KMS-11 (cell line): ENCODE measurements around the gene PCCA.
A peak's percentile ranks its signal among the peaks of the same experiment; 100 is the strongest.

Experiments used
- H2AFZ ChIP-seq: fragments of 200-600 bp; sonication (generic); 2 replicates; pipeline ENCODE4 v1.6.1; 2016; ENCODE audit warnings: antibody characterized with exemption, mixed run types, low read depth
- H3K27ac ChIP-seq: fragments of 200-600 bp; sonication (generic); 2 replicates; pipeline ENCODE4 v1.6.1; 2016; ENCODE audit warnings: mild to moderate bottlenecking, mixed run types
- H3K27me3 ChIP-seq: fragments of 200-600 bp; sonication (generic); 2 replicates; pipeline ENCODE4 v1.6.1; 2017; ENCODE audit warnings: mild to moderate bottlenecking, low read depth, mixed run types, moderate library complexity; ENCODE audit not compliant: insufficient read depth
- H3K36me3 ChIP-seq: fragments of 200-600 bp; sonication (generic); 2 replicates; pipeline ENCODE4 v1.6.1; 2017; ENCODE audit warnings: mild to moderate bottlenecking, mixed run types; ENCODE audit not compliant: insufficient read depth
- H3K4me1 ChIP-seq: fragments of 200-600 bp; sonication (generic); 2 replicates; pipeline ENCODE4 v1.6.1; 2016; ENCODE audit warnings: mild to moderate bottlenecking, low read depth, mixed run types; ENCODE audit not compliant: poor library complexity, severe bottlenecking
- H3K4me2 ChIP-seq: fragments of 200-600 bp; sonication (generic); 2 replicates; pipeline ENCODE4 v1.7.0; 2016; ENCODE audit warnings: mild to moderate bottlenecking, mixed run types
- H3K4me3 ChIP-seq: fragments of 200-600 bp; sonication (generic); IDR thresholded peaks from 2 replicates; pipeline ENCODE4 v1.6.1; 2017; ENCODE audit warnings: low read depth, low read length, mixed read lengths; ENCODE audit not compliant: insufficient read depth
- H3K79me2 ChIP-seq: fragments of 200-600 bp; sonication (generic); 2 replicates; pipeline ENCODE4 v1.6.1; 2016; ENCODE audit warnings: low read depth, mixed run types; ENCODE audit not compliant: insufficient read depth
- H3K9ac ChIP-seq: fragments of 200-600 bp; sonication (generic); 2 replicates; pipeline ENCODE4 v1.6.1; 2016; ENCODE audit warnings: mild to moderate bottlenecking, mixed run types
- H4K20me1 ChIP-seq: fragments of 200-600 bp; sonication (generic); 2 replicates; pipeline ENCODE4 v1.6.1; 2016; ENCODE audit warnings: mild to moderate bottlenecking, mixed run types; ENCODE audit not compliant: insufficient read depth
- TF ChIP-seq, protein P1 (sequence below): fragments of 200-600 bp; sonication (generic); conservative IDR thresholded peaks from 2 replicates; pipeline ENCODE4 v1.6.1; 2017; ENCODE audit warnings: low read depth, mild to moderate bottlenecking, antibody characterized with exemption, low read length, moderate library complexity, mixed read lengths

PCCA gene

GRCh38 chr13:100108913-100109507 is 20.1 kb downstream of the PCCA start:
- Histone ChIP-seq H2AFZ (no peak overlapping the region), H4K20me1 (no peaks in the 10 kb centered on the region), H3K79me2 (no peaks in the 10 kb centered on the region), H3K27ac (no peak overlapping the region), H3K4me2 (no peak overlapping the region), H3K4me1 (no peaks in the 10 kb centered on the region), H3K4me3 (no peak overlapping the region), H3K36me3 (no peaks in the 10 kb centered on the region), H3K9ac (no peak overlapping the region), H3K27me3 (no peaks in the 10 kb centered on the region)
- TF ChIP-seq, protein P1, sequence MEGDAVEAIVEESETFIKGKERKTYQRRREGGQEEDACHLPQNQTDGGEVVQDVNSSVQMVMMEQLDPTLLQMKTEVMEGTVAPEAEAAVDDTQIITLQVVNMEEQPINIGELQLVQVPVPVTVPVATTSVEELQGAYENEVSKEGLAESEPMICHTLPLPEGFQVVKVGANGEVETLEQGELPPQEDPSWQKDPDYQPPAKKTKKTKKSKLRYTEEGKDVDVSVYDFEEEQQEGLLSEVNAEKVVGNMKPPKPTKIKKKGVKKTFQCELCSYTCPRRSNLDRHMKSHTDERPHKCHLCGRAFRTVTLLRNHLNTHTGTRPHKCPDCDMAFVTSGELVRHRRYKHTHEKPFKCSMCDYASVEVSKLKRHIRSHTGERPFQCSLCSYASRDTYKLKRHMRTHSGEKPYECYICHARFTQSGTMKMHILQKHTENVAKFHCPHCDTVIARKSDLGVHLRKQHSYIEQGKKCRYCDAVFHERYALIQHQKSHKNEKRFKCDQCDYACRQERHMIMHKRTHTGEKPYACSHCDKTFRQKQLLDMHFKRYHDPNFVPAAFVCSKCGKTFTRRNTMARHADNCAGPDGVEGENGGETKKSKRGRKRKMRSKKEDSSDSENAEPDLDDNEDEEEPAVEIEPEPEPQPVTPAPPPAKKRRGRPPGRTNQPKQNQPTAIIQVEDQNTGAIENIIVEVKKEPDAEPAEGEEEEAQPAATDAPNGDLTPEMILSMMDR = no peak

- peaks cover 4% of the 10 kb centered on the region for H3K4me1 ChIP-seq
- H2AFZ ChIP-seq = no peak overlapping the region
- TF ChIP-seq, protein P1 = no peak
- H3K79me2 ChIP-seq = no peaks in the 10 kb centered on the region
- H3K4me2 ChIP-seq = no peak overlapping the region
- no peaks in the 10 kb centered on the region for H3K36me3 ChIP-seq
- no peaks in the 10 kb centered on the region for H3K27me3 ChIP-seq
- no peaks in the 10 kb centered on the region for H4K20me1 ChIP-seq
- H3K27ac ChIP-seq = no peak overlapping the region
- H3K4me3 ChIP-seq = no peak overlapping the region
- H3K9ac ChIP-seq = no peak overlapping the region
Observed at GRCh38 chr13:100110269-100110668, 21.4 kb downstream of the PCCA start.

DNA sequence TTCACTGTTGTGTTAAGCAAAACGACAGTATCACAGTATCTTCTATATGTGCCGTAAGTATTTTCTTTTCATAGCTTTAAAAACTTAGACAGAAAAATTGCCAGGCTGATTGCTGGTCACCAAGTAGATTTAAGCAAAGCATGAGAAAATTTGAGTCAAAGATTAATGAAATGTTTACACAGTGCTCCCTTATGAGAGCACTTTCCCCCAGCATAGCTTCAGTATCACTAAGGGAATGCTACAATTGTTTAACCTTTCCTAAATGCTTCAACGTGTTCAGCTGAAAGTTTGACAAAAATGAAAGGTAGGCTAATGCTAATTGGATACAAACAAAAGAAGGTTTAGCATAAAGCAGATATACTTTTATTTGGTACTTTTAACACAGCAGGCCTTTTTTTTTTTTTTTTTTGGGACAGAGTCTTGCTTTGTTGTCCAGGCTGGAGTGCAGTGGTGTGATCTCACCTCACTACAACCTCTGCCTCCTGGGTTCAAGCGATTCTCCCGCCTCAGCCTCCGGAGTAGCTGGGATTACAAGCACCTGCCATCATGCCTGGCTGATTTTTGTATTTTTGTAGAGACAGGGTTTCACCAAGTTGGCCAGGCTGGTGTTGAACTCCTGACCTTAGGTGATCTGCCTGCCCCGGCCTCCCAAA is 23.4 kb downstream of the PCCA start:
- Histone ChIP-seq H3K4me2 (no peak overlapping the region), H3K4me1 (peaks cover 14% of the 10 kb centered on the region), H3K79me2 (no peaks in the 10 kb centered on the region), H3K27me3 (no peaks in the 10 kb centered on the region), H4K20me1 (no peaks in the 10 kb centered on the region), H3K4me3 (no peak overlapping the region), H3K27ac (no peak overlapping the region), H2AFZ (no peak overlapping the region), H3K9ac (no peak overlapping the region), H3K36me3 (no peaks in the 10 kb centered on the region)
- TF ChIP-seq, protein P1 = no peak

DNA sequence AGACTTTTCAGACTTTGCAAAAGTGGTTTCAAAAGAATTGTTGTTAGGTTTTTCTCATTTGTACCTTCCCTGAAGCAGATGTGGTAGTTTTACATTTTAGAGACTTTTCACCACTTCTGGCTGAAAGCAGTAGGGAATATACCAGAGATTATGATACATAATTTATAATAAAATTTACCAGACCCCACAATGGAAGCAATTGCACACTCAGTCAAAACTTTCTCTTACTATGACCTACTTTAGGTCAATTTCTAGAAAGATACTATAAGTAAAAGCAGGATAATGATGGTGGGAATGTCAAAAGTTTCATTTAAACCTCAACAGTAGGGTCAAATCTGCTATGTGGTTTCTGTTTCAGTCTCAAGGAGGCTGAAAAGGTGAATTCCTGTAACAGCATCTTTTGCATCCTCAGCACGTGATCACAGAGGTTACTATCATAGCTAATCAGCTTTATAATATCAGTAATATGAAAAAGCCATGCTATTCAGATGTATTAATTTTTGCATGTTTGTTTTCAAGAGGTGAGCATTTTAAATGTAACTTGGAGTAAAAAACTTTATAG is 26.9 kb downstream of the PCCA start:
- H3K4me1 ChIP-seq = peaks cover 14% of the 10 kb centered on the region
- no peaks in the 10 kb centered on the region for H3K27me3 ChIP-seq
- H3K79me2 ChIP-seq = no peaks in the 10 kb centered on the region
- peak overlapping the region; percentile 13 for H3K4me2 ChIP-seq
- no peaks in the 10 kb centered on the region for H3K36me3 ChIP-seq
- H2AFZ ChIP-seq = no peak overlapping the region
- TF ChIP-seq, protein P1 = no peak
- H4K20me1 ChIP-seq = no peaks in the 10 kb centered on the region
- H3K4me3 ChIP-seq = no peak overlapping the region
- no peak overlapping the region for H3K27ac ChIP-seq
- H3K9ac ChIP-seq = no peak overlapping the region
